HUDEP-2 (cell line): ENCODE data around the gene KLHL18.
A peak's percentile ranks its signal among the peaks of the same experiment; 100 is the strongest.
"Not testable (repeated sequence)": the region's sequence is repeated elsewhere in the genome, so short reads cannot be mapped to it uniquely, and the experiment has no call there.

Experiments
- DNase-seq, 76 experiments: peaks; one replicate each; lab custom pipeline; 2025; ENCODE audit not compliant: unreplicated experiment in 76 of 76; lab: John Stamatoyannopoulos, UW

Gene KLHL18

DNA sequence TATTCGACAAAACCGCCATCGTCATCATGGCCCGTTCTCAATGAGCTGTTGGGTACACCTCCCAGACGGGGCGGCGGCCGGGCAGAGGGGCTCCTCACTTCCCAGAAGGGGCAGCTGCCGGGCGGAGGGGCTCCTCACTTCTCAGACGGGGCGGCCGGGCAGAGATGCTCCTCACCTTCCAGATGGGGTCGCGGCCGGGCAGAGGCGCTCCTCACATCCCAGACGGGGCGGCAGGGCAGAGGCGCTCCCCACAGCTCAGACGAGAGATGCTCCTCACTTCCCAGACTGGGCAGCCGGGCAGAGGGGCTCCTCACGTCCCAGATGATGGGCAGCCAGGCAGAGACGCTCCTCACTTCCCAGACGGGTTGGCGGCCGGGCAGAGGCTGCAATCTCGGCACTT, 26.5 kb downstream of the KLHL18 start:
- not testable (repeated sequence) for DNase-seq

GRCh38 chr3:47310391-47310790, 27.6 kb downstream of the KLHL18 start:
- DNase-seq, result peak in 11 of 76 experiments; percentile 2 to 41 (median 13)

DNA sequence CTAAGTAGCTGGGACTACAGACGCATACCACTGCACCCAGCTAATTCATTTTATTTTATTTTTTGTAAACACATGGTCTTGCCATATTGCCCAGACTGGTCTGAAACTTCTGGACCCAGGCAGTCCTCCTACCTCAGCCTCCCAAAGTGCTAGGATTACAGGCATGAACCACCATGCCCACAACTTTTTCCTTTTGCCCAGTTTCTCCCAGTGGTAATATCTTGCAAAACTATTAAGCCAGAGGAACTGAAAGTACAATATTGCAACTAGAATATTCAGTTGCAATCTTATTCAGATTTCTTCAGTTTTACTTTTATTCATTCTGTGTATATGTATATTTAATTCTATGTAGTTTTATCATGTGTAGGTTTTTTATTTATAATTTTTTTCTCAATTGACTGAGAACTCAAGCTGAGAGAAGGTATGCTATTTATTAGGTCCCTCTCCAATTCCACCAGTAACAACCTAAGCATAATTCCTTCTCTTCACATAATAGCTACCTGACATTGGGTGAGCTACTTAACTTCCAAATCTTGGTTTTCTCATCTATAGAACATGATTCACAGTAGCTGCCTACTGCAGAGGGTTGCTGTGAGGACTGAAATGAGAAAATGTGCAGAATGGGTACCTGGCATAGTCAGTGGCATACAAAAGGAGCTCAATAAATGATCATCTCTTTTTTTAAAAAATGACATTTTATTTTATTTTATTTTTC, 30.8 kb downstream of the KLHL18 start:
- DNase-seq, result no peak

DNA sequence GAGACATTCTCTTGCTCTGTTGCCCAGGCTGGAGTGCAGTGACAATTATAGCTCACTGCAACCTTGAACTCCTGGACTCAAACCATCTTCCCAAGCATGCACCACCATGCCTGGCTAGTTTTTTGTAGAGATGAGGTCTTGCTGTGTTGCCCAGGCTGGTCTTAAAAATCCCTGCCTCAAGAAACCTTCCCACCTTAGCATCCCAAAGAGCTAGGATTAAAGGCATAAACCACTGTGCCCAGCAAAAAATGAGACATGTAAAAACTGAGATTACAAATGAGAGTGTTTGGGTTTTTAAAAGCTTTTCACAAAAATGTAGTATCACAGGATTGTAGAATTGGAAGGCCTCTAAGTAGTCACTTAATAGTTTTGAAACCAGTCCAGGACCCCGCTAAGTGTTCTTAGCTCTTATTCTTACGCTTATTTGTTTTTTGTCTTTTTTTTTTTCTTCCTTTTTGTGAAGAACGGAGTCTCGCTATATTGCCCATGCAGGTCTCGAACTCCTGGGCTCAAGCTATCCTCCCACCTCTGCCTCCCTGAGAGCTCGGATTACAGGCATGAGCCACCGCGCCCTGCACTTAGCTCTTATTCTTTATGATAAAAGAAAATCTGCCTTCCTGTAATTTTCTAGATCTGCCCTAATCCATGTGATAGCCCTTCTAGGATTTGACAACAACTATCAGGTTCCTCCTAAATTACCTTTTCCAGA, 31.5 kb downstream of the KLHL18 start:
- no peak for DNase-seq

DNA sequence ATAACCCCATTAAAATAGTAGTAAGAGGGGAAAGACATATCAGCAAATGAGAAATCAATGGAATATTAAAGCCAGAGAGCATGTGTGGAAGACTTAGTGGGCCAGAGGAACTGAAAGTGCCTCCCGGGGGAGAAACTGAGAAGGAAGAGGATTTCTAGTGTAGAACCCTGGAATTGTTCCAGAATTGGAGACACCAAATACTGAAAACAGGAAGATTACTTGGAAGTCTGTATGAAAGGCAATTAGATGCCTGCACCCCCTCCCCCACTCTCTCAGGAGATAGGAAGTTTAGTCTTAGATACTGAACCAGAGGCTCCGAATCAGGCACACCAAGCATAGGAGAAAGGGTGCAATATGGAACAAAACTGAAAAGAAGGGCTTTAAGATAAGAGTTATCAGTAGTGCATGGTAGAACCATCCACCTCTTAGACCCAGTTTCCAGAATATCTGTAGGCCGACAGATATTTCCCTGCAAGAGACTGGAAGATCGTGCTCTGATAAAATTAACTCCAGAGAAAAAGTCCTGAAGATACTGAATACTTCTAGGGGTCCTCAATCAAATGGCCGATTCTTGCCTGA, 32.4 kb downstream of the KLHL18 start:
- peak in 66 of 76 experiments; percentile 7 to 81 (median 46) for DNase-seq

DNA sequence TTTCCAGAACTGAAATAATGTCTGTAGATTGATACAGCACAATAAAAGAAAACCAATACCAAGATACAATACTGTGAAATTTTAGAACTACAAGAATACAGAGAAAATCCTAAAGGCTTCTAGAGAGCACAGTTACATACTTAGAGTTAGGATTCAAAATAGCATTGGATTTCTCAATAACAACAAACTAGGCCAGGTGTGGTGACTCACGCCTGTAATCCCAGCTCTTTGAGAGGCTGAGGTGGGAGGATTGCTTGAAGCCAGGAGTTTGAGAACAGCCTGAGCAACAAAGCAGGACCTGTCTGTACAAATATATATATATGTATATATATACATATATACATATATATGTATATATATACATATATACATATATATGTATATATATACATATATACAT, 33.4 kb downstream of the KLHL18 start:
- DNase-seq, result not testable (repeated sequence)

DNA sequence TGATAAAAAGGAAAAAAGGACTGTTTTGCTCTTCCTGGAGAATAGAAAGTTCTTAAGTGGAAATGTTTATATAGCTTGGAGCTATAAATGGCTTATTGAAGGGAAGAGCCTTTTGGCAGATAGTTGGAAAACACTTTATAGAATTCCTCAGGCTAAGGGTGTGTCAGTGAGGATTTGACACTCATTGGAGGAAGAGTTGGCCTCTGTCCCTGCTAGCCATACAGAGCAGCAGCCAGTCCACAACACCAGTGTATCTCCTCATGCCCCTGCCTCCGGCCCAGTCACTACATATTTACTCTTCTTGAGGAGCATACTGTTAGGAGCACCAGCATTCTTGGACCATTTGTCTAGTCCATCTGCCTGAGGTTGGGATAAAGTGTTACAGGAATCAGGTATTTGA, 36.2 kb downstream of the KLHL18 start:
- DNase-seq, result no peak

GRCh38 chr3:47319956-47320355, 37.2 kb downstream of the KLHL18 start:
- DNase-seq, result no peak

DNA sequence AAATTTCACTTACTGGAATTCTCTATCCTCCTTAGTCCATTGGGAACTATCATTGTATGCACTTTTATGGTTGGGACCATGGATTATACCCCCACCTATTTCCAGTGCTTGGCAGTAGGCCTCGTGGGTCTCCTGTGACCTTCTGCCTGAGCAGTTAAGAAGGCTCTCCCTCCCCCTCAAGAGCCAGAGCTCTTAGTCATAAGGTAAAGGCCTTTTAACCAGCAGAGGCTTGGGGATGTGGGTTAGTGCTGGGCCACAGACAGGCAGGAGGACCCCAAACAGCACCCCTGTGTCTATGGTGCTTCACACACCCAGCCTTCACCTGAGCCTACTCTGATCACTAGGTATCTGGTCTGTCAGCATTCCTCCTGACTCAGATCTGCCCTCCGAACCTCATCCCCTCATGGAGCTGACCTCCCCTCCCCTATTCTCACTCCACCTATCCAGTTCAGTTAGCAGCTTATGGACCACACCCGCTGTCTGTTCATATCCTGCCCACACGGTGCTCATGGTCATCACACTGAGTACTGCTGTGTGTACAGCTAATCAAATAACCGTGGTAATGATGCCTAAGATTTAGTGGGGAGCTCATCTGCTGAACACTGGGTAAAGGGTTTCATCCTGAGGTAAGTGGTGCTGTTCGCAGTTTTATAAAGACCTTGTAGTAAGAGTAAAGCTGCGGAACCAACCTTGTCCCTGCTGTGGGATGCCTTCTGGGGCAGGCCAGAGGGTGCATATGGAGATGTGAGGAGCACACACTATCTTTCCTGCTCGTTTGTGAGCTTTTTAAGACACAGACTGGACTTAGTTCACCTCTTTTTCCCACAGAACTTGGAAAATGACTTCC, 40.9 kb downstream of the KLHL18 start:
- DNase-seq, result peak in 11 of 76 experiments; percentile 8 to 38 (median 26)

GRCh38 chr3:47324278-47324865, 41.6 kb downstream of the KLHL18 start:
- peak in 60 of 76 experiments; percentile 4 to 74 (median 38) for DNase-seq

- no peak for DNase-seq
Measured at GRCh38 chr3:47333907-47334306, 51.2 kb downstream of the KLHL18 start.

- DNase-seq, result no peak
Measured at GRCh38 chr3:47337656-47338055, 54.9 kb downstream of the KLHL18 start.

GRCh38 chr3:47339951-47340350, 57.2 kb downstream of the KLHL18 start:
- DNase-seq, result no peak

DNA sequence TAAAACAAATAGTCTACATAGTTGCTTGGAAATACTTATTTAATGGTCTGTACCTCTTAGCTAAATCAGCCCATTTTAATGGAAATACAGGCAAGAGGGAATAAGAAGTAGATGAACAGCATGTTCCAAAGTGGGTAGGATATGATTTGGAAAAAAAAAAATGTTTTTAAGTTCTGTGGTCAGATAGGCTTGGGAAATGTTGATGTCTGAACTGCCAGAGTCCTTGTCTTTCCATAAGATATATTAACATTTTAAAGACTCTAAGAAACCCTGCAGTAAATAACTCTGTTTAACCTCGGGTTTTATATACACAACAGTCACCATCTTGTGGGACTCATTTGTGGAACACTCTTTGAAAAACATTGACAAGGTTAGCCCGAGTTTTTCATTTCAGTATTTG, 58.1 kb downstream of the KLHL18 start:
- no peak for DNase-seq

DNA sequence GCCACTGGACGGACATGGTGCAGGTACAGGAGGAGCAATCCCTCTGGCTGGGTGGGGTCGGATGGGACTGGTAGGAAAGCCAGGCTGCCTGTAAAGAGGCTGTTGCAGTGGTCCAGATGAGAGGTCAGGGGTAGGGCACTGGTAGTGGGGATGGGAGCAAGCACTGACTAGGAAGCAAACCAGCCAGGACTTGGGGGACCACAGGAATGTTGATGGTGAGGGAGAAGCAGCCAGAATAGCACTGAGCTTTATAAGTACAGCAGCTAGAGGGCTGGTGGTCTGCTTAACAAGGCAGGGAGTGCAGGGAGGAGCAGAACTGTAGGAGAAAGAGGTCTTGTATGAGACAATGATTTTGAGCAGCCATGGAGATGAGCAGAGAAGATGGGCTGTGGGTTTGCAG, 59.4 kb downstream of the KLHL18 start:
- DNase-seq, result no peak

DNA sequence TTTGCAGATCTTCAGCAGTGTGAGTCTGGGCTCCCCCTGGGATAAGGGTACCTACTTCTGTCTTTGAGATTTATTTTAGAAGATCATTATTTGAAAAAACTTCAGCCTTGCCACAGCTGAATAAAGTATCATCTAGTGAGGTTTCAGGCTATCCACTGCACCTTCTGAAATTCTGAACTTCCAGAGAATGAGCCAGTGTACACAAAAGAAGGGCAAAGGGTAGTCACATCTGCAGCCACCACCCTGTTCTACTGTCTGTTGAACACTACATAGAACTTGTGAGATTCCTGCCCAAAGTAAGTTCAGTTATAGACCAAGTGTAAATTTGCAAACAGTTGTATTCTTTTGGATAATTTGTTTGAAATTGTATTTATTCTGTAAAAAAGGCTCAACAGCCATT, 60.1 kb downstream of the KLHL18 start:
- no peak for DNase-seq

- DNase-seq, result no peak
Measured at GRCh38 chr3:47343471-47343971, 60.8 kb downstream of the KLHL18 start.

DNA sequence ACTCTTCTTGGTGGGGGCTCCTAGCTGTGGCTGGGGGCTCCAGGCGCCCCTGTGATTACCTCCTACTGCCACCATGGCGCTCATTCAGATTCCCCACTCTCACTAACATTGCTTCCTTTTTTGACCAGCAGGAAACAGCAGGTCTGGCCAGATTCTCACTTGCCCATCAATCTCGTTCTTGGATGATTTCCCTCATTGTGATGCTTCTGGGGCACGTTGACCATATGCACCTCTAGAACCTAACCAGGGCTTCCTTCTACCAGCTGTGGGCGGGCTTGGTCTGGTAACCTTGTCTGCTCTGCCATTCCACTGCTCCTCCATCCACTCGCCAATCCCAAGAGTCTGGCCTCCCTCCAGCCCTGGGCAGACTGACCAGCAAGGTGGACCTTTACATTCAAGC, 62.2 kb downstream of the KLHL18 start:
- no peak for DNase-seq

DNA sequence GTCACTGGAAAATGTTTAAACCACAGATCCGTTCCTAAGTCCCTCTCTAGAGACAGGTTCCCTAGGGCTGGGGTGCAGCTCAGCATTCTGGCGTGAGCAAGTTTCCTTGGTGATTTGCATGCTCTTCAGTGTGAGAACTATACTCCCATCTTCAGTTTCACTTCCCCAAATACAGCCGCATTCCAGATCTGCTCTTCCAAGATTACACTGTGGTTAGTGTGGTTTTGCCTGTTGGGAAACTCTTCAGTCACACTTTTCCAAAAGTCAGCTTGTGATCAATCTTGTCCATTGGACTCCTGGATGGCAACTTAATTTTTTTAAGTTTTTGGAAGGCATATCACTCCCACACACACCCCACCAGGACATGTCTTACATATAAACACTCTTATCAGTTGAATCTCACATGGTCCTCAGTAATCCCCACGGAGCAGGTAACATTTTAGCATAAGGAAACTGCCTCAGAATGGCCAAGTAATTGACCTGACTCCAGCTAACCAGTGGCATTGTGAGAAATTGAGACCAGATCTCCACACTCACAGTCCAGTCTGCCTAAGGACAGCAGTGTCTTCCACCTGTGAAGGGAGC, 64.6 kb downstream of the KLHL18 start:
- no peak for DNase-seq
